Smooth muscle cell (in vitro differentiated cells): ENCODE measurements around the gene WASF2. TPM values are rescaled to one million over a fixed set of nuclear protein-coding genes. Genes with fewer than 3 reads are reported as not detected.

Experiments
- DNase-seq: peaks from one replicate; lab custom pipeline; 2025; ENCODE audit not compliant: unreplicated experiment; lab: John Stamatoyannopoulos, UW
- H2AFZ ChIP-seq: fragments of 200-600 bp; sonication (generic); 2 replicates; pipeline ENCODE4 v1.6.0; 2016; ENCODE audit warnings: antibody characterized with exemption, low read depth, mild to moderate bottlenecking
- H3F3A ChIP-seq: fragments of 200-600 bp; sonication (generic); 2 replicates; pipeline ENCODE4 v1.6.0; 2017; ENCODE audit warnings: antibody characterized with exemption, low read depth
- H3K27ac ChIP-seq: fragments of 200-600 bp; sonication (generic); 2 replicates; pipeline ENCODE4 v1.5.1; 2016; ENCODE audit warnings: low read depth, mild to moderate bottlenecking
- H3K27me3 ChIP-seq: fragments of 200-600 bp; sonication (generic); 2 replicates; pipeline ENCODE4 v1.6.1; 2016; ENCODE audit warnings: low read depth, mild to moderate bottlenecking
- H3K36me3 ChIP-seq: fragments of 200-600 bp; sonication (generic); 2 replicates; pipeline ENCODE4 v1.5.1; 2016; ENCODE audit warnings: low read depth
- H3K4me1 ChIP-seq: fragments of 200-600 bp; sonication (generic); 2 replicates; pipeline ENCODE4 v1.5.1; 2016; ENCODE audit warnings: low read depth
- H3K4me2 ChIP-seq: fragments of 200-600 bp; sonication (generic); 2 replicates; pipeline ENCODE4 v1.6.0; 2016; ENCODE audit warnings: mild to moderate bottlenecking
- H3K4me3 ChIP-seq: fragments of 200-600 bp; sonication (generic); 2 replicates; pipeline ENCODE4 v1.5.1; 2016; ENCODE audit warnings: mild to moderate bottlenecking
- H3K79me2 ChIP-seq: fragments of 200-600 bp; sonication (generic); 2 replicates; pipeline ENCODE4 v1.6.0; 2016; ENCODE audit warnings: low read depth, mild to moderate bottlenecking
- H3K9ac ChIP-seq: fragments of 200-600 bp; sonication (generic); 2 replicates; pipeline ENCODE4 v1.6.0; 2016; ENCODE audit warnings: low read depth
- H3K9me3 ChIP-seq: fragments of 200-600 bp; sonication (generic); replicated peaks from 2 replicates; pipeline ENCODE4 v1.5.1; 2016; ENCODE audit warnings: low read depth
- H4K20me1 ChIP-seq: fragments of 200-600 bp; sonication (generic); 2 replicates; pipeline ENCODE4 v1.6.0; 2016; ENCODE audit warnings: low read depth
- CTCF ChIP-seq: fragments of 200-600 bp; sonication (generic); IDR thresholded peaks from 2 replicates; pipeline ENCODE4 v1.5.1; 2017; ENCODE audit warnings: borderline replicate concordance, mild to moderate bottlenecking, antibody characterized with exemption; ENCODE audit not compliant: insufficient read depth, poor library complexity, severe bottlenecking
- WGBS: methylation state at CpG from one replicate; pipeline ENCODE4 v1.1.7; 2016; ENCODE audit warnings: low lambda C conversion rate; 5-methylcytosine and 5-hydroxymethylcytosine counted together
- polyA plus RNA-seq: library from polyadenylated mRNA; unstranded; fragments of >200 nt; fragmentation: Nextera tagmentation; extraction: Ambion mirVana; gene quantifications from 2 replicates; pipeline ENCODE4 v1.2.1, GENCODE V29; 2016
- total RNA-seq: library from RNA; depleted of rRNA; stranded (reverse); fragments of >200 nt; gene quantifications from 2 replicates; pipeline ENCODE4 v1.2.3, GENCODE V29; 2014

WASF2 gene
- total and polyA plus RNA-seq, 2 experiments from 2014 or later = 34.3 to 46.1 TPM

GRCh38 chr1:27509127-27510080 lies 19.4 kb upstream of the WASF2 start:
- Histone ChIP-seq H3K9me3 (no peaks in the 10 kb centered on the region), H3K9ac (no peak overlapping the region), H3K27ac (no peak overlapping the region), H3K79me2 (no peaks in the 10 kb centered on the region), H3K4me2 (no peak overlapping the region), H3K4me1 (peaks cover 11% of the 10 kb centered on the region), H3K27me3 (no peaks in the 10 kb centered on the region), H4K20me1 (no peaks in the 10 kb centered on the region), H3K4me3 (no peak overlapping the region), H3F3A (peaks cover 3% of the 10 kb centered on the region), H3K36me3 (no peaks in the 10 kb centered on the region), H2AFZ (no peak overlapping the region)
- no peak for DNase-seq
- WGBS = 88% methylated on average over 9 of the region's 9 CpGs
- no peak for TF ChIP-seq CTCF

- peaks cover 20% of the 10 kb centered on the region for H3K4me1 ChIP-seq
- no peak for TF ChIP-seq CTCF
- H3K79me2 ChIP-seq = no peaks in the 10 kb centered on the region
- H3K9ac ChIP-seq = no peak overlapping the region
- H4K20me1 ChIP-seq = no peaks in the 10 kb centered on the region
- WGBS = 81% methylated on average over 6 of the region's 6 CpGs
- H3K36me3 ChIP-seq = no peaks in the 10 kb centered on the region
- no peak overlapping the region for H3K27ac ChIP-seq
- H2AFZ ChIP-seq = no peak overlapping the region
- no peaks in the 10 kb centered on the region for H3K27me3 ChIP-seq
- no peak overlapping the region for H3K4me3 ChIP-seq
- no peaks in the 10 kb centered on the region for H3K9me3 ChIP-seq
- H3K4me2 ChIP-seq = no peak overlapping the region
- peaks cover 3% of the 10 kb centered on the region for H3F3A ChIP-seq
- DNase-seq = no peak
These were observed 18.1 kb upstream of the WASF2 start for GRCh38 chr1:27507960-27508665.

- Histone ChIP-seq H3K9ac (no peak overlapping the region), H3K36me3 (no peaks in the 10 kb centered on the region), H3K27me3 (no peaks in the 10 kb centered on the region), H4K20me1 (no peaks in the 10 kb centered on the region), H3K27ac (no peak overlapping the region), H3K4me2 (no peak overlapping the region), H3K9me3 (no peaks in the 10 kb centered on the region), H3K79me2 (no peaks in the 10 kb centered on the region), H2AFZ (no peak overlapping the region), H3K4me1 (peaks cover 20% of the 10 kb centered on the region), H3K4me3 (no peak overlapping the region), H3F3A (peaks cover 3% of the 10 kb centered on the region)
- TF ChIP-seq CTCF = no peak
- 97% methylated on average over 6 of the region's 6 CpGs for WGBS
- DNase-seq = no peak
These were observed 16.7 kb upstream of the WASF2 start for GRCh38 chr1:27506703-27507102.
